Endothelial cell of umbilical vein (primary cell): Measurements from ENCODE around the gene STK10. TPM values are rescaled to one million over a fixed set of nuclear protein-coding genes. Genes with fewer than 3 reads are reported as not detected.

ENCODE experiments used
- BruUV-seq: library from RNA; stranded (reverse); fragments of 400-500 nt; replicated peaks from 2 replicates; lab custom pipeline; 2021; lab: Mats Ljungman, UMichigan
- CTCF ChIA-PET: fragments of 300-600, 350-600 bp; sonication (Branson Sonifier 250); formaldehyde crosslinking; loops from one replicate; lab custom pipeline; 2021; ENCODE audit warnings: antibody characterized with exemption, inconsistent platforms; lab: Charles Lee
- POLR2A ChIA-PET: fragments of 300-600, 350-600 bp; sonication (Branson Sonifier 250); formaldehyde crosslinking; loops from one replicate; lab custom pipeline; 2021; ENCODE audit warnings: antibody characterized with exemption, inconsistent platforms; lab: Charles Lee
- DNase-seq: peaks from one replicate; pipeline ENCODE4 v3.0.0-alpha.2; 2011; ENCODE audit warnings: low read depth, low spot score
- FAIRE-seq: peaks from 2 replicates; lab custom pipeline; 2011; peaks lifted over from hg19 to GRCh38; lab: Jason Lieb, UNC
- H2AFZ ChIP-seq: 2 replicates; pipeline ENCODE4 v1.6.0; 2012; ENCODE audit warnings: low read depth, low read length, control low read depth, inconsistent platforms
- H3K27ac ChIP-seq: 2 replicates; pipeline ENCODE4 v1.5.1; 2011; ENCODE audit warnings: low read depth, mild to moderate bottlenecking, control low read depth, low read length, moderate library complexity; ENCODE audit not compliant: insufficient read depth
- H3K27me3 ChIP-seq, 2 experiments: 2 replicates each; pipeline versions ENCODE4 v1.6.0 to v1.6.1; 2011; ENCODE audit warnings: low read length in 2 of 2, mixed read lengths in 1 of 2; ENCODE audit not compliant: control insufficient read depth in 2 of 2, insufficient read depth in 2 of 2
- H3K36me3 ChIP-seq, 2 experiments: 2 replicates in 1 of 2; 3 replicates in 1 of 2; pipeline ENCODE4 v1.5.1; 2011; ENCODE audit warnings: low read length in 2 of 2, mild to moderate bottlenecking in 1 of 2, moderate library complexity in 1 of 2; ENCODE audit not compliant: control insufficient read depth in 2 of 2, insufficient read depth in 2 of 2; ENCODE audit errors: extremely low read depth in 1 of 2
- H3K4me1 ChIP-seq: 3 replicates; pipeline ENCODE4 v1.5.1; 2011; ENCODE audit warnings: mild to moderate bottlenecking, low read length; ENCODE audit not compliant: control insufficient read depth, insufficient read depth; ENCODE audit errors: extremely low read depth
- H3K4me2 ChIP-seq: 2 replicates; pipeline ENCODE4 v1.6.1; 2011; ENCODE audit warnings: low read length, control low read depth, mixed read lengths; ENCODE audit not compliant: insufficient read depth
- H3K4me3 ChIP-seq, 3 experiments: fragments of 200-600 bp in 1 of 3; sonication (generic), shearing (Covaris generic) in 1 of 3; replicated peaks in 1 of 3; 2 replicates each; pipeline ENCODE4 v1.5.1; 2011 to 2016; ENCODE audit warnings: control low read depth in 3 of 3, low read length in 3 of 3, mild to moderate bottlenecking in 2 of 3, inconsistent platforms in 1 of 3, low read depth in 1 of 3, moderate library complexity in 1 of 3; ENCODE audit not compliant: insufficient read depth in 1 of 3
- H3K79me2 ChIP-seq: 2 replicates; pipeline ENCODE4 v1.6.0; 2012; ENCODE audit warnings: low read length, inconsistent platforms; ENCODE audit not compliant: control insufficient read depth, insufficient read depth
- H3K9ac ChIP-seq: replicated peaks from 2 replicates; pipeline ENCODE3; 2011; ENCODE audit warnings: low read length, control low read depth; ENCODE audit not compliant: insufficient read depth; ENCODE audit errors: extremely low read depth
- H3K9me1 ChIP-seq: replicated peaks from 3 replicates; pipeline ENCODE4 v1.6.0; 2011; ENCODE audit warnings: mild to moderate bottlenecking, low read length; ENCODE audit not compliant: control insufficient read depth, insufficient read depth; ENCODE audit errors: extremely low read depth
- H3K9me3 ChIP-seq: replicated peaks from 2 replicates; pipeline ENCODE4 v1.5.1; 2012; ENCODE audit warnings: low read length, inconsistent platforms; ENCODE audit not compliant: control insufficient read depth, insufficient read depth
- H4K20me1 ChIP-seq: replicated peaks from 2 replicates; pipeline ENCODE3; 2011; ENCODE audit warnings: mild to moderate bottlenecking, low read length; ENCODE audit not compliant: control insufficient read depth, insufficient read depth; ENCODE audit errors: extremely low read depth
- CTCF ChIP-seq, 2 donors: IDR thresholded peaks; 1 replicate in 1 of 2; 2 replicates in 1 of 2; pipeline ENCODE4 v1.5.1; 2011; ENCODE audit warnings: low read length in 2 of 2, mild to moderate bottlenecking in 2 of 2, moderate library complexity in 2 of 2, control low read depth in 1 of 2, inconsistent platforms in 1 of 2, low read depth in 1 of 2; ENCODE audit not compliant: insufficient read depth in 1 of 2; ENCODE audit errors: extremely low read depth in 1 of 2
- GATA2 ChIP-seq: IDR thresholded peaks from 2 replicates; pipeline ENCODE4 v1.7.0; 2011; ENCODE audit warnings: low read depth, mild to moderate bottlenecking, moderate library complexity, mixed read lengths, low read length; ENCODE audit not compliant: insufficient read length, insufficient read depth
- MYC ChIP-seq: IDR thresholded peaks from one replicate; pipeline ENCODE4 v1.6.1; 2011; ENCODE audit warnings: mild to moderate bottlenecking, low read depth, low read length
- POLR2A ChIP-seq: IDR thresholded peaks from 2 replicates; pipeline ENCODE4 v1.6.1; 2012; ENCODE audit warnings: low read depth, mild to moderate bottlenecking, control low read depth, low read length
- dilution Hi-C: fragments of 300-500 bp; cut with MboI; formaldehyde crosslinking; loops from one replicate; pipeline ENCODE4 v1.15.0; 2019; ENCODE audit warnings: low sequenced_read_pairs; ENCODE audit not compliant: extremely low pct_ligation_motif_present
- intact Hi-C: fragments of 100-400 bp; cut with micrococcal nuclease; formaldehyde crosslinking; loops from one replicate; pipeline ENCODE4 v1.10.0; 2022
- polyA plus RNA-seq, 4 experiments: library from polyadenylated mRNA; depleted of rRNA in 3 of 4; stranded (reverse) in 3 of 4; unstranded in 1 of 4; fragments of >200 nt; gene quantifications; 2 replicates each; pipeline versions ENCODE4 v1.2.1 to v1.2.3, GENCODE V29; 2011 to 2012; ENCODE audit warnings: missing spikeins in 1 of 4
- total RNA-seq: library from RNA; stranded (reverse); gene quantifications from 2 replicates; pipeline ENCODE4 v1.2.3, GENCODE V29; 2021

Gene STK10
- total and polyA plus RNA-seq, 2 donors (not counting 3 experiments of a cell fraction or from before 2014, with no cell fraction given), result 16.9 to 47.2 TPM

- Histone ChIP-seq H2AFZ (peak overlapping the region; percentile 87), H3K27me3 (no peaks in the 10 kb centered on the region), H3K4me2 (peak overlapping the region; percentile 93), H4K20me1 (peaks cover 7% of the 10 kb centered on the region), H3K27ac (peak overlapping the region; percentile 78), H3K9me1 (peaks cover 4% of the 10 kb centered on the region), H3K4me3 (peak overlapping the region; percentile 66 to 98 (median 88)), H3K9me3 (no peaks in the 10 kb centered on the region), H3K4me1 (peaks cover 44% of the 10 kb centered on the region), H3K9ac (peak overlapping the region; percentile 75), H3K79me2 (peaks cover 52% of the 10 kb centered on the region), H3K36me3 (no peaks in the 10 kb centered on the region)
- CTCF ChIA-PET, result interaction anchor here (0.9 to 5.9 kb wide), 11 partner anchors 9 to 587 kb away, joined by 3 to 112 read pairs (median 8); partner anchors contain the start of gene STK10
- peak; percentile 46 for DNase-seq
- intact Hi-C loops, result loop anchor here (1.0 to 5.0 kb wide), 6 partner anchors 34 to 587 kb away; partner anchors contain the start of genes FGF18, STK10 and UBTD2
- no peak for TF ChIP-seq GATA2
- no peak for TF ChIP-seq CTCF (IDR thresholded peaks at IDR 0.05; ENCODE audit: extremely low read depth in 1 of 2, insufficient read depth in 1 of 2, low read depth in 1 of 2, low read length in 2 of 2)
- no peak for TF ChIP-seq POLR2A
- TF ChIP-seq MYC, result no peak
- POLR2A ChIA-PET, result interaction anchor here (0.5 to 0.8 kb wide), 2 partner anchors 11 to 189 kb away, joined by 3 read pairs; no protein-coding TSS in a partner anchor
- BruUV-seq, result TSS peak; percentile 29
- FAIRE-seq, result no peak
- dilution Hi-C loops, result no loop called here
These were observed 182.2 kb downstream of the STK10 start for GRCh38 chr5:172005708-172006320.
